ENCODE measurements around the gene UCK2. TPM values are rescaled to one million over a fixed set of nuclear protein-coding genes. Genes with fewer than 3 reads are reported as not detected.

The UCK2 gene
- total and polyA plus RNA-seq, 9 of the 15 experiments (the other 6 are each of a cell fraction or from before 2014, with no cell fraction given), result 71.6 to 145 (median 95.8) TPM

DNA sequence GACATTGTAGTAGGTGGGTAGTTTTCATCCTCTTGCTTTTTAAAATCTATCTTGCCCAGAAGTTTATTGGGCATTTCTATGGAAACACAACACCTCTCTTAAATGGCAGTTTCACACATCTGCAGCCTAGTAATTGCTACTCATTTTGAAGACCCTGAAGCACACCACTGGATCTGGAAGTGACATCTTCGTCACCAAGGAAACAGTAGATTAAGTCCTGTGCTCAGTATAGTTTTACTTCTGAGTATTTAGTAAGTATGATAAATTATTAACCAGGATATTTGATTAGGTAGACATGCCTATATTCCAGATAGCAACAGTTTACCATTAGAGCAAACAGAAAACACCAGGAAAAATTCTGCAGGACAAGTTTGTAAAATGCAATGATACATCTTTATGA, 48.7 kb downstream of the UCK2 start (continued):
- TF ChIP-seq PCBP2 (IDR thresholded peaks at IDR 0.05; ENCODE audit: low read depth, low read length, poor library complexity, severe bottlenecking) (no peak), ZNF507 (tag; conservative IDR thresholded peaks at IDR 0.05) (no peak), SMAD4 (CRISPR knock-in tag; conservative IDR thresholded peaks at IDR 0.05) (no peak)

- no peak overlapping the region for H3K4me2 ChIP-seq (ENCODE audit: insufficient read depth, low read length)
- 91% methylated on average over 9 of the region's 9 CpGs for WGBS (ENCODE audit: insufficient coverage, low coverage, missing lambda C conversion rate)
- peaks cover 96% of the 10 kb centered on the region for H3K79me2 ChIP-seq (ENCODE audit: control insufficient read depth, insufficient read depth, low read length)
- no peak overlapping the region for H3K27ac ChIP-seq (ENCODE audit: extremely low read depth, low read depth, low read length)
- H3K4me3 ChIP-seq, result no peak overlapping the region
- no peaks in the 10 kb centered on the region for H3K27me3 ChIP-seq (ENCODE audit: control insufficient read depth in 2 of 2, insufficient read depth in 2 of 2, low read length in 2 of 2)
- in situ Hi-C loops (cut with MboI) (no loop called here), intact Hi-C loops (cut with micrococcal nuclease) (no loop called here)
- peaks cover 3% of the 10 kb centered on the region; the same call in 1 of the 3 replicates for H3K36me3 ChIP-seq (ENCODE audit: control insufficient read depth, insufficient read depth, low read length)
- FAIRE-seq (no peak), ATAC-seq (no peak), DNase-seq (ENCODE audit: extremely low read depth in 1 of 4, low spot score in 3 of 4) (no peak)
- no peak overlapping the region for H3K9ac ChIP-seq (ENCODE audit: insufficient read depth in 1 of 2, low read depth in 2 of 2, low read length in 2 of 2)
- ChIA-PET POLR2A (no interaction called here), CTCF (ENCODE audit: low intra/inter-chr PET ratio) (no interaction called here)
- H3K9me1 ChIP-seq (ENCODE audit: control insufficient read depth, insufficient read depth, low read length), result no peaks in the 10 kb centered on the region
- peaks cover 9% of the 10 kb centered on the region for H3K9me3 ChIP-seq (replicated peaks; ENCODE audit: control insufficient read depth, insufficient read depth, low read depth, low read length)
- H2AFZ ChIP-seq (ENCODE audit: low read depth, low read length), result no peak overlapping the region
- H4K20me1 ChIP-seq (replicated peaks; ENCODE audit: control insufficient read depth, insufficient read depth, low read length), result no peaks in the 10 kb centered on the region
- BruUV-seq (replicated peaks), result no TSS peak
- no peaks in the 10 kb centered on the region for H3K4me1 ChIP-seq (replicated peaks in 1 of 2; ENCODE audit: control insufficient read depth in 2 of 2, insufficient read depth in 2 of 2, low read length in 2 of 2)
- TF ChIP-seq GATA2 (CRISPR knock-in tag; IDR thresholded peaks at IDR 0.05), result no peak
- no peak for TF ChIP-seq ZBTB12 (CRISPR knock-in tag; IDR thresholded peaks at IDR 0.05)
- TF ChIP-seq MAFG (tag; conservative IDR thresholded peaks at IDR 0.05), result 0 out of 2 replicates have a peak, but pooled peaks have one; percentile 35
- TF ChIP-seq, protein P1, sequence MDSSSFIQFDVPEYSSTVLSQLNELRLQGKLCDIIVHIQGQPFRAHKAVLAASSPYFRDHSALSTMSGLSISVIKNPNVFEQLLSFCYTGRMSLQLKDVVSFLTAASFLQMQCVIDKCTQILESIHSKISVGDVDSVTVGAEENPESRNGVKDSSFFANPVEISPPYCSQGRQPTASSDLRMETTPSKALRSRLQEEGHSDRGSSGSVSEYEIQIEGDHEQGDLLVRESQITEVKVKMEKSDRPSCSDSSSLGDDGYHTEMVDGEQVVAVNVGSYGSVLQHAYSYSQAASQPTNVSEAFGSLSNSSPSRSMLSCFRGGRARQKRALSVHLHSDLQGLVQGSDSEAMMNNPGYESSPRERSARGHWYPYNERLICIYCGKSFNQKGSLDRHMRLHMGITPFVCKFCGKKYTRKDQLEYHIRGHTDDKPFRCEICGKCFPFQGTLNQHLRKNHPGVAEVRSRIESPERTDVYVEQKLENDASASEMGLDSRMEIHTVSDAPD (CRISPR knock-in tag; IDR thresholded peaks at IDR 0.05), result no peak
- no peak for TF ChIP-seq TAF9B (IDR thresholded peaks at IDR 0.05; ENCODE audit: partially characterized antibody)
- 0 out of 2 replicates have a peak, but pooled peaks have one; percentile 61 for TF ChIP-seq TRIM28 (IDR thresholded peaks at IDR 0.05)
- TF ChIP-seq, protein P2, sequence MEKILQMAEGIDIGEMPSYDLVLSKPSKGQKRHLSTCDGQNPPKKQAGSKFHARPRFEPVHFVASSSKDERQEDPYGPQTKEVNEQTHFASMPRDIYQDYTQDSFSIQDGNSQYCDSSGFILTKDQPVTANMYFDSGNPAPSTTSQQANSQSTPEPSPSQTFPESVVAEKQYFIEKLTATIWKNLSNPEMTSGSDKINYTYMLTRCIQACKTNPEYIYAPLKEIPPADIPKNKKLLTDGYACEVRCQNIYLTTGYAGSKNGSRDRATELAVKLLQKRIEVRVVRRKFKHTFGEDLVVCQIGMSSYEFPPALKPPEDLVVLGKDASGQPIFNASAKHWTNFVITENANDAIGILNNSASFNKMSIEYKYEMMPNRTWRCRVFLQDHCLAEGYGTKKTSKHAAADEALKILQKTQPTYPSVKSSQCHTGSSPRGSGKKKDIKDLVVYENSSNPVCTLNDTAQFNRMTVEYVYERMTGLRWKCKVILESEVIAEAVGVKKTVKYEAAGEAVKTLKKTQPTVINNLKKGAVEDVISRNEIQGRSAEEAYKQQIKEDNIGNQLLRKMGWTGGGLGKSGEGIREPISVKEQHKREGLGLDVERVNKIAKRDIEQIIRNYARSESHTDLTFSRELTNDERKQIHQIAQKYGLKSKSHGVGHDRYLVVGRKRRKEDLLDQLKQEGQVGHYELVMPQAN (IDR thresholded peaks at IDR 0.05; ENCODE audit: borderline replicate concordance), result no peak
- no peak for TF ChIP-seq SNRNP70 (optimal IDR thresholded peaks at IDR 0.05; ENCODE audit: low read depth, low read length)
- no peak for TF ChIP-seq PRDM10 (IDR thresholded peaks at IDR 0.05; ENCODE audit: partially characterized antibody)
- TF ChIP-seq NFE2 (IDR thresholded peaks at IDR 0.05; ENCODE audit: low read depth), result peak; percentile 20; the same call in 1 of the 2 replicates
- TF ChIP-seq ZNF146 (CRISPR knock-in tag; IDR thresholded peaks at IDR 0.05; ENCODE audit: unreplicated experiment), result peak; percentile 51
Observed at GRCh38 chr1:165877411-165877810, 50.0 kb downstream of the UCK2 start.

Data from K562 (cell line).